Measurements from ENCODE around the gene PLAC9.

PLAC9 gene

DNA sequence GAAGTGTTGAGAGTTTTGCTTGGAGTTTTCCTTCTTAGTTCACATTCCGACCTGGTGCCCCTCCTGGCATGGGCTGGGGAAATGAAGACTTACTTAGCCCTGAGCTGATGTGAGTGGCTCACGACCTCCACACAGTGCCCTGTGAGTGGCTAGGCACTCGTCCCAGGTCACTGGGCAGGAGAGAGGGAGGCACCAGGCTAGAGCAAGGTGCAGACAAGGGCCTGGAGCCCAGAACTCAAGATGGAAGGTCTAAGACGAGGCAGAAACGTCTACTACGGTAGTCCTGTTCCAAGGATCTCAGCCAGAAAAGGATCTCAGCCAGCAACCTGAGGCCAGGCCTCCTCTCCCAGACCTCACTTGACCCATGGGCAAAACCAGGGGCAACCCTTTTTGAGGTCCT lies 50.5 kb downstream of the PLAC9 start:
- no peak overlapping the region for H3K27ac ChIP-seq
- TF ChIP-seq, protein P1, sequence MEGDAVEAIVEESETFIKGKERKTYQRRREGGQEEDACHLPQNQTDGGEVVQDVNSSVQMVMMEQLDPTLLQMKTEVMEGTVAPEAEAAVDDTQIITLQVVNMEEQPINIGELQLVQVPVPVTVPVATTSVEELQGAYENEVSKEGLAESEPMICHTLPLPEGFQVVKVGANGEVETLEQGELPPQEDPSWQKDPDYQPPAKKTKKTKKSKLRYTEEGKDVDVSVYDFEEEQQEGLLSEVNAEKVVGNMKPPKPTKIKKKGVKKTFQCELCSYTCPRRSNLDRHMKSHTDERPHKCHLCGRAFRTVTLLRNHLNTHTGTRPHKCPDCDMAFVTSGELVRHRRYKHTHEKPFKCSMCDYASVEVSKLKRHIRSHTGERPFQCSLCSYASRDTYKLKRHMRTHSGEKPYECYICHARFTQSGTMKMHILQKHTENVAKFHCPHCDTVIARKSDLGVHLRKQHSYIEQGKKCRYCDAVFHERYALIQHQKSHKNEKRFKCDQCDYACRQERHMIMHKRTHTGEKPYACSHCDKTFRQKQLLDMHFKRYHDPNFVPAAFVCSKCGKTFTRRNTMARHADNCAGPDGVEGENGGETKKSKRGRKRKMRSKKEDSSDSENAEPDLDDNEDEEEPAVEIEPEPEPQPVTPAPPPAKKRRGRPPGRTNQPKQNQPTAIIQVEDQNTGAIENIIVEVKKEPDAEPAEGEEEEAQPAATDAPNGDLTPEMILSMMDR (conservative IDR thresholded peaks at IDR 0.05), result no peak

GRCh38 chr10:80183436-80183835 lies 50.9 kb downstream of the PLAC9 start:
- TF ChIP-seq, protein P1 (conservative IDR thresholded peaks at IDR 0.05), result no peak
- no peak overlapping the region for H3K27ac ChIP-seq

GRCh38 chr10:80184291-80184690 lies 51.8 kb downstream of the PLAC9 start:
- TF ChIP-seq, protein P1 (conservative IDR thresholded peaks at IDR 0.05), result no peak
- no peak overlapping the region for H3K27ac ChIP-seq

- H3K27ac ChIP-seq, result no peak overlapping the region
- TF ChIP-seq, protein P1 (conservative IDR thresholded peaks at IDR 0.05), result no peak
Observed at GRCh38 chr10:80185578-80186299, 53.2 kb downstream of the PLAC9 start.

DNA sequence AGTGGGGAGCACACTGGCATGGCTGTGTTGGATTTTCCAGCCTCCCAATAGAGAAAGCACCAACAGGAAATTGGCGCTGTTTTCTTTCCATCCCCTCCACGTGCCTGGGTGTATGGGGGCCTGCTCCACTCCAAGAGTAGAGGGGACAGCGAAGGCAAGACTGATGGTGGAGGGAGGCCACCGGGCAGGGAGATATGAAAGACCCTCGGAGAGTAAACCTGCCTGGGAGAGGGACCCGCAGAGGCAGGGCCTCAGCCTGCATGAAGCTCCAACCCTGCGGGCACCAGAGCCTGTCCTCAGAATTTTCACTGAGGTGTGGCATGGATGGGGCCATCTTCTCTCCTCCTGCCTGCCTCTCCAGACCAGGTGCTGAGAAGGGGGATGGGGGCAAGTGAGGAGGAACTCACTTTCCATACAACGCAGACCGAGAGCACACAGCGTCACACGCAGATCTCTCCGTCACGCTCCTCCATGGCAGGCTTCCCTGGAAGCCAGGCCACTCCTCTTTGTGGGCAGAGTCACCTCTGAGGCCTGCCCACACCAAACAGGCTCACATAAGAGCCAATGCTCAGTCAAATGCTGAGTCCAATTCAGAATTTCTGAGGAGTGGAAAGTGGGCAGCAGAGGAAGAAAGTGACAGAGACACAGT lies 54.0 kb downstream of the PLAC9 start:
- TF ChIP-seq, protein P1 (conservative IDR thresholded peaks at IDR 0.05), result no peak

GRCh38 chr10:80187060-80187459 lies 54.5 kb downstream of the PLAC9 start:
- TF ChIP-seq, protein P1 (conservative IDR thresholded peaks at IDR 0.05), result no peak
- no peak overlapping the region for H3K27ac ChIP-seq

More for the DNA sequence above, 54.0 kb downstream of the PLAC9 start:
- no peak overlapping the region for H3K27ac ChIP-seq

- TF ChIP-seq, protein P1 (conservative IDR thresholded peaks at IDR 0.05), result no peak
- H3K27ac ChIP-seq, result no peak overlapping the region
Observed at GRCh38 chr10:80187465-80188409, 55.2 kb downstream of the PLAC9 start.
